HepG2 (cell line): ENCODE data around the gene SYVN1. TPM values are rescaled to one million over a fixed set of nuclear protein-coding genes. Genes with fewer than 3 reads are reported as not detected.

Source experiments
- AKNA ChIP-seq: sonication (generic); formaldehyde crosslinking; IDR thresholded peaks from 2 replicates; pipeline ENCODE4 v1.4.0; 2020; ENCODE audit warnings: missing genetic modification reagents, borderline replicate concordance
- ATF4 ChIP-seq, 2 experiments: fragments of 450-650 bp in 1 of 2; sonication (generic) in 1 of 2; formaldehyde crosslinking; IDR thresholded peaks; 2 replicates each; pipeline versions ENCODE4 v1.5.0 to v1.8.0; 2020 to 2022; ENCODE audit warnings: mild to moderate bottlenecking in 1 of 2, missing genetic modification reagents in 1 of 2
- CAMTA2 ChIP-seq: sonication (generic); formaldehyde crosslinking; IDR thresholded peaks from 2 replicates; pipeline ENCODE4 v1.4.0; 2020; ENCODE audit warnings: mild to moderate bottlenecking, missing genetic modification reagents, borderline replicate concordance
- CBFB ChIP-seq: sonication (generic); formaldehyde crosslinking; IDR thresholded peaks from 2 replicates; pipeline ENCODE4 v1.4.0; 2020; ENCODE audit warnings: missing genetic modification reagents
- FOXK2 ChIP-seq: fragments of 450-650 bp; IDR thresholded peaks from 2 replicates; pipeline ENCODE4 v1.6.1; 2016
- HNF4A ChIP-seq: sonication (generic); formaldehyde crosslinking; IDR thresholded peaks from 2 replicates; pipeline ENCODE4 v1.4.0; 2020; ENCODE audit warnings: missing genetic modification reagents
- LBX2 ChIP-seq: sonication (generic); formaldehyde crosslinking; IDR thresholded peaks from 2 replicates; pipeline ENCODE4 v1.5.0; 2020; ENCODE audit warnings: missing genetic modification reagents, mild to moderate bottlenecking, borderline replicate concordance
- NR2F6 ChIP-seq, 2 experiments: IDR thresholded peaks; 2 replicates each; pipeline ENCODE4 v1.6.1; 2016; ENCODE audit warnings: antibody characterized with exemption in 1 of 2, mild to moderate bottlenecking in 1 of 2
- RBFOX2 ChIP-seq: fragments of 200-400 bp; formaldehyde crosslinking; IDR thresholded peaks from 2 replicates; pipeline ENCODE4 v1.6.1; 2017; ENCODE audit warnings: low read depth, mild to moderate bottlenecking, low read length
- TBX2 ChIP-seq: sonication (generic); formaldehyde crosslinking; IDR thresholded peaks from 2 replicates; pipeline ENCODE4 v1.5.0; 2020; ENCODE audit warnings: missing genetic modification reagents, mild to moderate bottlenecking, borderline replicate concordance
- TRIM24 ChIP-seq: sonication (generic); formaldehyde crosslinking; IDR thresholded peaks from 2 replicates; pipeline ENCODE4 v1.8.0; 2022; ENCODE audit warnings: mild to moderate bottlenecking, missing genetic modification reagents
- ZFP62 ChIP-seq: sonication (generic); formaldehyde crosslinking; IDR thresholded peaks from 2 replicates; pipeline ENCODE4 v1.4.0; 2020; ENCODE audit warnings: missing genetic modification reagents
- ZNF670 ChIP-seq: sonication (generic); formaldehyde crosslinking; IDR thresholded peaks from 2 replicates; pipeline ENCODE4 v1.8.0; 2022; ENCODE audit warnings: mild to moderate bottlenecking, missing genetic modification reagents, borderline replicate concordance
- ZNF768 ChIP-seq: sonication (generic); formaldehyde crosslinking; IDR thresholded peaks from 2 replicates; pipeline ENCODE4 v1.4.0; 2020; ENCODE audit warnings: missing genetic modification reagents
- ZNF781 ChIP-seq: sonication (generic); formaldehyde crosslinking; IDR thresholded peaks from 2 replicates; pipeline ENCODE4 v1.5.1; 2020; ENCODE audit warnings: borderline replicate concordance, mild to moderate bottlenecking, missing genetic modification reagents; ENCODE audit errors: not compliant biosample characterization
- polyA plus RNA-seq, 8 experiments: library from polyadenylated mRNA; depleted of rRNA in 3 of 8; stranded (reverse) in 7 of 8; unstranded in 1 of 8; fragments of >200 nt; fragmentation: Illumina TruSeq in 4 of 8; extraction: Trizol in 4 of 8; gene quantifications; 2 replicates each; pipeline versions ENCODE4 v1.2.1 to v1.2.3, GENCODE V29; 2011 to 2016; ENCODE audit warnings: low read depth in 4 of 8, missing spikeins in 1 of 8, mixed read lengths in 1 of 8; ENCODE audit not compliant: insufficient read depth in 1 of 8
- total RNA-seq, 5 experiments: library from RNA; depleted of rRNA; stranded (reverse); fragments of >200 nt; fragmentation: Illumina TruSeq; extraction: Trizol; gene quantifications; 2 replicates each; pipeline ENCODE4 v1.2.3, GENCODE V29; 2016; ENCODE audit warnings: low read depth in 1 of 5
- TF ChIP-seq, protein P1 (sequence below): sonication (generic); formaldehyde crosslinking; IDR thresholded peaks from 2 replicates; pipeline ENCODE4 v1.8.1; 2022; ENCODE audit warnings: mild to moderate bottlenecking, missing genetic modification reagents

SYVN1 gene
- total and polyA plus RNA-seq, 2 of the 13 experiments (the other 11 are each of a cell fraction or from before 2014, with no cell fraction given): 10.3 to 22.5 TPM

DNA sequence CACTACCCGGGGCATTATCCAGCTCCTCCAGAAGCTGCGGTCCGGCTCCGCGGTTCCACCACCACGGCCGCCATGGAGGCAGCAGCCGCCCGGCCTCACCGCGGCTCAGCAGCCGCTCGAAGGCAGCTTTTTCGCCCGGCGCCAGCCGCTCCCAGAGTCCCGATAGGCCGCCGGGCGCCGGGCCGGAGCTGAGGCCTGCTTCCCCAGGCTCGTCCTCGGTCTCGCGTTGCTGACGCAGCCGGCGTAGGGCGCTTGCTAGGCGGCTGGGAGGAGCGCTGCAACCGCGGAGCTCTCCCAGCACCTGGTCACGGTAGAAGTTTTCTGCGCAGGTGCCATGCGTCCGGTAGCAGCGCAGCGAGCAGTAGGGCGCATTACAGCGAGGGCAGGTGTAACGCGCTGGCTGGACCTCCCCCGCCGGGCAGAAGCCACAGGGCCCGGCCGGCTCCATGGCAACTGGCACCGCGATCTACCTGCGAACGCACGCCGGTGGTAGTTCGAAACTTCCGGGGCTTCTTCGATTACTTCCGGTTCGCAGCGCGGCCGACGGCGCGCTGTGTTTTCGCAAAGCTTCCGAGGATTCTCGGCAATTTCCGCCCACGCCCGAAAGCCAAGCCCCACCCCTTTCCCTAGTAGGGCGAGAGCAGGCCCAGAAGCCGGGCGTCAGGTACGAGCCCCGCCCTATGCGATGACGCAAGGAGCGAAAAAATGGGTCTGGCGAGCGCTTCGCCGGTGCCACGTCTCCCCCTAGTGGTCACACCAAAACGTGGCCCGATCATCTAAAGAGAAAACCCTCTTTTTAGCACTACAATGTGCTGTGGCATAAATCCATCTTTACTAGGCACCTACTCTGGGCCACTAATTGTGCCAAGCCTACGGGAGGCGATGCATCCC, 16.9 kb downstream of the SYVN1 start, which contains the start of gene ZNHIT2 (continued):
- TF ChIP-seq AKNA (CRISPR knock-in tag) (no peak), ZFP62 (CRISPR knock-in tag) (no peak), ZNF768 (CRISPR knock-in tag) (peak; percentile 27; the same call in 1 of the 2 replicates), FOXK2 (peak; percentile 76), RBFOX2 (peak; percentile 94), LBX2 (peak; percentile 61; the same call in 1 of the 2 replicates), ATF4 (CRISPR knock-in tag; IDR thresholded peaks at IDR 0.05) (peak in 1 of 2 experiments; percentile 90; a peak in 2 of 4 replicates), HNF4A (CRISPR knock-in tag) (peak; percentile 13; the same call in 1 of the 2 replicates), ZNF781 (CRISPR knock-in tag) (no peak), TBX2 (CRISPR knock-in tag) (peak; percentile 80), CBFB (CRISPR knock-in tag) (0 out of 2 replicates have a peak, but pooled peaks have one; percentile 36), ZNF670 (peak; percentile 87; the same call in 1 of the 2 replicates), NR2F6 (IDR thresholded peaks at IDR 0.05) (no peak), NR2F6 (CRISPR knock-in tag; IDR thresholded peaks at IDR 0.05) (peak; percentile 13; the same call in 1 of the 2 replicates), CAMTA2 (CRISPR knock-in tag) (no peak), TRIM24 (CRISPR knock-in tag) (no peak)
- TF ChIP-seq, protein P1, sequence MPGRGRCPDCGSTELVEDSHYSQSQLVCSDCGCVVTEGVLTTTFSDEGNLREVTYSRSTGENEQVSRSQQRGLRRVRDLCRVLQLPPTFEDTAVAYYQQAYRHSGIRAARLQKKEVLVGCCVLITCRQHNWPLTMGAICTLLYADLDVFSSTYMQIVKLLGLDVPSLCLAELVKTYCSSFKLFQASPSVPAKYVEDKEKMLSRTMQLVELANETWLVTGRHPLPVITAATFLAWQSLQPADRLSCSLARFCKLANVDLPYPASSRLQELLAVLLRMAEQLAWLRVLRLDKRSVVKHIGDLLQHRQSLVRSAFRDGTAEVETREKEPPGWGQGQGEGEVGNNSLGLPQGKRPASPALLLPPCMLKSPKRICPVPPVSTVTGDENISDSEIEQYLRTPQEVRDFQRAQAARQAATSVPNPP (CRISPR knock-in tag): peak; percentile 81
